ENCODE data around the gene C3orf80.
A peak's percentile ranks its signal among the peaks of the same experiment; 100 is the strongest.
"Not testable (repeated sequence)": the region's sequence is repeated elsewhere in the genome, so short reads cannot be mapped to it uniquely, and the experiment has no call there.

C3orf80 gene

GRCh38 chr3:160225176-160226025 is at the start of gene C3orf80:
TSS of gene C3orf80 (plus strand) at chr3:160225422. CDS start at chr3:160225636, 214 bp downstream.
- peak; percentile 11 for DNase-seq (ENCODE audit: low spot score)

DNA sequence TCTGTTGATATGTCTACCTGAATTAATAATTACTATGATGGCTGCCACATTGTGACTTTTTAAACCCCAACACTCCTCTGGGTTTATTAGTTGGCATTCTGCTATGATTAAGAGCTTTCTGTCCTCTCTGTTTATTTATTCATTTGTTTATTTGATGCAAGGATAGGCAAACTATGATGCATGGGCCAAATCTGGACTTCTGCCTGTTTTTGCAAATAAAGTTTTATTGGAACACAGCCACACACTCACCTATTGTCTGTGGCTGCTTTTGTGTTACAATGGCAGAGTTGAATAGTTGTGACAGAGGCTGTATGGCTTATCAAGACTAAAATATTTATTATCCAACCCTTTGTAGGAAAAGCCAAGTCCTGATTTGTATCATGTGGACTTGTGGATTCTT is 48.3 kb upstream of the C3orf80 start:
- no peak for DNase-seq (ENCODE audit: low spot score)

GRCh38 chr3:160178661-160179060 is 46.6 kb upstream of the C3orf80 start:
- DNase-seq (ENCODE audit: low spot score): not testable (repeated sequence)

DNA sequence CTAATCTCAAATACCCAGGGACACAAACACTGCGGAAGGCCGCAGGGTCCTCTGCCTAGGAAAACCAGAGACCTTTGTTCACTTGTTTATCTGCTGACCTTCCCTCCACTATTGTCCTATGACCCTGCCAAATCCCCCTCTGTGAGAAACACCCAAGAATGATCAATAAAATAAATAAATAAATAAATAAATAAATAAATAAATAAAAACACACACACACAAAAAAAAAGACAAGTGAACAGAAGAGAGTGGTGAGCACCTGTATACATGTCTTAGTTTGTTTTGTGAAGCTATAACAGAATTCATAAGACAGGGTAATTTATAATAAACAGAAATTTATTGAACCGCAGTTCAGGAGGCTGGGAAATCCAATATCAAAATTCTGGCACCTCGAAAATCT is 45.8 kb upstream of the C3orf80 start:
- not testable (repeated sequence) for DNase-seq (ENCODE audit: low spot score)

DNA sequence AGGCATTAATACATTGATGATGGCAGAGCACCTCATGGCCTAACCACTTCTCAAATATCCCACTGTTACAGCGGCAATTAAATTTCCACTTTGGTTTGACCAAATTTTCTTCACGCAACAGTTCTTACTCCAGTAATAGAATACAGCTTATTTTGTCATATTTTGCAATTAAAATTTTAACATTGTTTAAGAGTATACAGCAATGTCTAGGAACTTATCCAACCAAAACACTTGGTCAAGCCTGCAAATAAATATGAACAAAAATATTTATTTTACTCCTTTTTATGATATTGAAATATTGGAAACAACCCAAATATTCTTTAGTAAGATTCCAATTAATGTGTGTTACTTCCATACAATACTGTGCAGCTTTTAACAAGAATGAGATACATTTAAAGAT is 45.3 kb upstream of the C3orf80 start:
- DNase-seq (ENCODE audit: low spot score): no peak

DNA sequence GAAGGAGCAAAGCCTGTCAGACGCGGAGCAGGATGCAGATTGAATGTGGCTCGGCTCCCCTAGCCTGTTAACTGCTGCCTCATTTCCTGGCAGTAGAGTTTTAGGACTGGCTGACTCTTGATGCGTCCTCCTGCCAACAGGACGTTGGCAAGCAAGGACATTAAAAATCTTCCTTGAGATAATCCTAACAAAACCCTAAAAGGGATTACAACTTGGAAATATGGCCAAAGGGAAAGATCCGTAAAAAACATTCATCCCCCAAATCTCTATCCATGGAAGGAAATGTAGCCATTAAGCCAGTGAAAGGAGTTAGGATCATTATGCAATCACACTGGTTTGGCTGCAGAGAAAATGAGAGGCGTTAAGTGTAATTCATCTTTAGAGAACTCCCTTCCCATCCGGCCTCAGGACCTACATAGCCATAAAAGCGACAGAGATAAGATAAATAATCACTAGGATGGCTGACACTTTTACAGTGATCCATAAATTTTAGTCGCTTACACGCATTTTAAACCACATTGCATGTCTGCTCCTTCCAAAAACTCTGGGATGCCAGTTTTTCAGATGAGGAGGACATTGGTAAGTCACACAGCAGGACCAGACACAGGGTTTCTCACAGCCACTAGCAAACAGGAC is 44.5 kb upstream of the C3orf80 start:
- no peak for DNase-seq (ENCODE audit: low spot score)

DNA sequence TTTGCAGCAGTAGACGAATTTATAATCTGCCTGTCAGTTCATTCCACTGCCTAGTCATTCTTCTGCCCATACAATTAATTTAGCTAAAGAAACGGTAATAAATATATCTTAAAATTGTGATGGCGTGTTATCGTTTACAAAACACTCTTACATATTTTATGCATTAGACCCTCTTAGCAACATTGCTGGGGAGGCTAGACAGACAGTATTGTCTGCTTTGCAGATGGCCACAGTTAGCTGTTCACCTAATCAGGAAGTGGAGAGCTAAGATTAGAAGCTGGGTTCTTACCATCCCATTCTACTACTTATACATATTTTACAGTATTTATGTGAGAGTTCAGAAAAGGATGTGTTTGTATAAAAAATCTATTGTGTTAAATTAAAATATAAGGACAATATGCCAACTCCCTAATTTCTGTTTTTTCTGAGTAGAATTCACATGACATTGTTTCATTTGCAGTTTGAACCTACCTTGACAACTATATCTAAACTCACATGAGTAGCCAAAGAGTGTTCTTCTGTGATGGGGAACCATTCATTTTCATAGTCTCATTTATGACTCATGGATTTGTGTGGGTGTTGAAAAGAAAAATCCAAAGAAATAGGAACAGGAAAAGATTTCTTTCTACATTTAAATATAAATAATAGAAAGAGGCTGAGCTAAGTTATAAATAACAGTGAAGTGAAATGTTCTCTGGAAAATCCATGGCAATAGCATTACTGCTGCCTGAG is 41.7 kb upstream of the C3orf80 start:
- no peak for DNase-seq (ENCODE audit: low spot score)

- no peak for DNase-seq (ENCODE audit: low spot score)
Measured at GRCh38 chr3:160184655-160185054, 40.6 kb upstream of the C3orf80 start.

GRCh38 chr3:160185751-160186150 is 39.5 kb upstream of the C3orf80 start:
- no peak for DNase-seq (ENCODE audit: low spot score)

DNA sequence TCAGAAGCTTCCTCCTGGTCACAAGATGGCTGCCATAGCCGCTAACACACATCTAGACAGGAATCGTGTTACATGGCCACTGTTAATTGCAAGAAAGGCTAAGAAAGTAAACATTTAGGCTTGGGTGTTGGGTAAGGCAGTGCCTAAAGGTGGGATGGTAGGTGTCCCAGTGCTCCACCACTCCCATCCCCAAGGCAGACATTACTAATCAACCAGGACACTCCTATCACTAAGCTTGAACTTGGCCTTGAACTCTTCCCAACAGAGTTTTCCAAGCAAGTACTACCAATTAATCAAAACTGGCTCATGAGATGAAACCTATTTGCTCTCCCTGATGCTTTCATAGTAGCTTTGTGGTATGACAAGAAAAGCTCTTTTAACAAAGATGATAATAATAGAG is 37.9 kb upstream of the C3orf80 start:
- DNase-seq (ENCODE audit: low spot score): no peak

GRCh38 chr3:160192310-160193029 is 32.8 kb upstream of the C3orf80 start:
- no peak for DNase-seq (ENCODE audit: low spot score)

DNA sequence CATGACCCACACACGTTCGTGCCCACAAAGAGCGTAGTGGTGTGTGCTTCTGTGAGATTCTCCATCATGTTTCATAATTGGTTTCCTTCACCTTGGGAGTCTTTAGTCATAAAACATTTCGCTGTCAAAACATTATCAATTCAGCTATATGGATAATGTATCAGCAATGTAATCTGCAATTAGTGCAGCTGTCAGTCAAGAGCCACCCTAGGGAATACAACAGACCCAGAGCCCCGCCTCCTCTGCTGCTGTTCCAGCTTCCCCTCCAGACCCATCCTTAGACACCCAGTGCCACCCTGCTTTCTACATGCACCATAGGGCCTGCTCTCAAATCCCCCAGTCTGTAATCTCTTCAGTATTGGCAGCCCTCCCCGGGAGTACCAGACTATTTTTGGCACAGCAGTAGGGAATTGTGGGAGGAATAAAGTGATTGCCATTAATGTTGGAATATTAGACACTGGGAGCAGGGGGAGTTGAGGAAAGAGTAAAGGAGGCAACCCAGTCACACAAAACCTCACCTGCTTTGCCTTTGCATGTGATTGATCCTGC is 31.5 kb upstream of the C3orf80 start:
- DNase-seq (ENCODE audit: low spot score): no peak

- no peak for DNase-seq (ENCODE audit: low spot score)
Measured at GRCh38 chr3:160194438-160194837, 30.8 kb upstream of the C3orf80 start.

GRCh38 chr3:160195106-160195505 is 30.1 kb upstream of the C3orf80 start:
- no peak for DNase-seq (ENCODE audit: low spot score)

- no peak for DNase-seq (ENCODE audit: low spot score)
Measured at GRCh38 chr3:160196511-160197104, 28.6 kb upstream of the C3orf80 start.

DNA sequence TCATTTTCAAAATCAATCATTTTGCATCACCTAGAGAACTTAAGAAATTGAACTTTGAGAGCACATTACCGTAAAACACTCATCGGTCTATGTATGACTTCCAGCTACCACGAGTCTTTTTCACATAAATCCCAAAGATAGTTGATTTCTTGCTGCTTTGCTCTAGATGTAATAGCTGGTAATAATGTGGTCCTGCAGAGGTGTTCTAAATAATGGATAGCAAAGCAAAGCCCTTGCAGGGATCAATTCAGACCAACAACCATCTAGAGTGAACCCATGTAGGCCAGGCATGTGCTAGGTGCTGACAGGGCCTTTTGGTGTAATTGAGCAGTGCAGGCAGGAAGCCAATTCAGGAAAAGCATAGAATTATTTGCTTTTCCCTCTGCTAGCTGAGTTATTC is 26.1 kb upstream of the C3orf80 start:
- DNase-seq (ENCODE audit: low spot score): no peak

GRCh38 chr3:160200353-160200752 is 24.9 kb upstream of the C3orf80 start:
- no peak for DNase-seq (ENCODE audit: low spot score)

- DNase-seq (ENCODE audit: low spot score): not testable (repeated sequence)
Measured at GRCh38 chr3:160204396-160205011, 20.7 kb upstream of the C3orf80 start.

GRCh38 chr3:160205606-160206005 is 19.6 kb upstream of the C3orf80 start:
- no peak for DNase-seq (ENCODE audit: low spot score)

DNA sequence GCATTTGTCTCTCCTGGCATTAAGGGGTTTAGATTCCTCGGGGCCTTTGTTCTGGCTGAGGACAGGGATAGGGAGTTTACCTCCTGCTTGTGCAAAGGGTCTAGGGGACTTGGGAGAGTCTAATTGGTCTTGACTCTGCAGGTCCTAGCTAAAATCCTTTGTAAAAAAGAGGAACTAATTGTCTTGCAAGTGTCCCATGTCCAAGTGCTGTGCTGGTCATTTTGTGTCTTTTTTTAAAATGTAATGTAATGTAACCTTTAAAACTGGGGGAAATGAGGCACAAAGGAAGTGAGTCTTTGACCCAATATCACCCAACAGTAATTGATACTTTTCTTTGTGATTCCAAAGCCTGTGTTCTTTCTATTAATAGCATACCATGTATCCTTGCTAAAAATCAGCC is 14.9 kb upstream of the C3orf80 start:
- no peak for DNase-seq (ENCODE audit: low spot score)

GRCh38 chr3:160210799-160211221 is 14.4 kb upstream of the C3orf80 start:
- no peak for DNase-seq (ENCODE audit: low spot score)
